SK-N-SH (cell line): ENCODE data around the gene APP. TPM values are rescaled to one million over a fixed set of nuclear protein-coding genes. Genes with fewer than 3 reads are reported as not detected.

Source experiments
- CTCF ChIA-PET: fragments of 300-600, 350-600 bp; formaldehyde crosslinking; extraction: SDS; loops from one replicate; lab custom pipeline; 2021; lab: Yijun Ruan, JAX
- POLR2A ChIA-PET: fragments of 350-600 bp; sonication (Branson Sonifier 250); formaldehyde crosslinking; extraction: SDS; loops from one replicate; lab custom pipeline; 2020; ENCODE audit warnings: antibody characterized with exemption, inconsistent platforms; lab: Yijun Ruan, JAX
- DNase-seq: peaks from one replicate; pipeline ENCODE4 v3.0.0; 2012
- H2AFZ ChIP-seq: fragments of 200-600 bp; sonication (generic); 2 replicates; pipeline ENCODE4 v1.8.1; 2016; ENCODE audit warnings: antibody characterized with exemption, mild to moderate bottlenecking, low read depth
- H3F3A ChIP-seq: fragments of 200-600 bp; sonication (generic); replicated peaks from 2 replicates; pipeline ENCODE3; 2016; ENCODE audit warnings: antibody characterized with exemption, mild to moderate bottlenecking; ENCODE audit not compliant: insufficient read depth
- H3K27ac ChIP-seq, 2 experiments: fragments of 200-500 bp in 1 of 2; fragments of 200-600 bp in 1 of 2; sonication (Bioruptor generic) in 1 of 2; sonication (generic), shearing (Covaris generic) in 1 of 2; 2 replicates each; pipeline versions ENCODE4 v1.5.1 to v1.6.1; 2014 to 2016; ENCODE audit warnings: low read depth in 2 of 2, inconsistent platforms in 1 of 2, low read length in 1 of 2, mild to moderate bottlenecking in 1 of 2, mixed read lengths in 1 of 2
- H3K27me3 ChIP-seq: fragments of 200-600 bp; sonication (generic), shearing (Covaris generic); 2 replicates; pipeline ENCODE4 v1.6.1; 2016; ENCODE audit warnings: mixed run types; ENCODE audit not compliant: insufficient read depth
- H3K36me3 ChIP-seq, 2 experiments: fragments of 200-500 bp in 1 of 2; fragments of 200-600 bp in 1 of 2; sonication (Bioruptor generic) in 1 of 2; sonication (generic) in 1 of 2; replicated peaks in 1 of 2; 2 replicates each; pipeline versions ENCODE3 to v1.5.1; 2014 to 2016; ENCODE audit warnings: low read length in 1 of 2, mild to moderate bottlenecking in 1 of 2; ENCODE audit not compliant: insufficient read depth in 2 of 2, control insufficient read depth in 1 of 2
- H3K4me1 ChIP-seq, 2 experiments: fragments of 200-500 bp in 1 of 2; fragments of 200-600 bp in 1 of 2; sonication (Bioruptor generic) in 1 of 2; sonication (generic), shearing (Covaris generic) in 1 of 2; 2 replicates each; pipeline versions ENCODE4 v1.5.1 to v1.6.1; 2014 to 2016; ENCODE audit warnings: low read depth in 1 of 2, low read length in 1 of 2, mixed run types in 1 of 2; ENCODE audit not compliant: insufficient read depth in 2 of 2, control insufficient read depth in 1 of 2
- H3K4me2 ChIP-seq: fragments of 200-600 bp; sonication (generic), shearing (Covaris generic); 2 replicates; pipeline ENCODE4 v1.6.1; 2017; ENCODE audit warnings: mixed run types
- H3K4me3 ChIP-seq, 2 experiments: fragments of 200-500 bp in 1 of 2; fragments of 200-600 bp in 1 of 2; sonication (Bioruptor generic) in 1 of 2; sonication (generic), shearing (Covaris generic) in 1 of 2; 2 replicates each; pipeline versions ENCODE4 v1.5.1 to v1.8.1; 2014 to 2016; ENCODE audit warnings: low read depth in 2 of 2, inconsistent platforms in 1 of 2, low read length in 1 of 2, mild to moderate bottlenecking in 1 of 2, mixed read lengths in 1 of 2, moderate library complexity in 1 of 2
- H3K79me2 ChIP-seq: fragments of 200-600 bp; sonication (generic); 2 replicates; pipeline ENCODE4 v1.8.1; 2017; ENCODE audit warnings: mild to moderate bottlenecking; ENCODE audit not compliant: insufficient read depth
- H3K9ac ChIP-seq: fragments of 200-600 bp; sonication (generic); 2 replicates; pipeline ENCODE4 v1.6.1; 2017; ENCODE audit warnings: mixed run types
- H3K9me2 ChIP-seq: fragments of 200-600 bp; sonication (generic); 2 replicates; pipeline ENCODE4 v1.6.1; 2017; ENCODE audit warnings: mixed run types
- H3K9me3 ChIP-seq: fragments of 200-600 bp; sonication (generic); 2 replicates; pipeline ENCODE4 v1.6.1; 2017; ENCODE audit warnings: mixed run types, mild to moderate bottlenecking, moderate library complexity
- H4K20me1 ChIP-seq: fragments of 200-600 bp; sonication (generic); 2 replicates; pipeline ENCODE4 v1.6.1; 2017; ENCODE audit warnings: mild to moderate bottlenecking, mixed run types; ENCODE audit not compliant: insufficient read depth
- CTCF ChIP-seq: fragments of 200-600 bp; sonication (generic); IDR thresholded peaks from 2 replicates; pipeline ENCODE4 v1.6.1; 2017; ENCODE audit warnings: antibody characterized with exemption, mild to moderate bottlenecking, moderate library complexity
- ELF1 ChIP-seq: IDR thresholded peaks from 2 replicates; pipeline ENCODE4 v1.4.0; 2012
- EP300 ChIP-seq, 2 experiments: IDR thresholded peaks; 2 replicates each; pipeline versions ENCODE4 v1.4.0 to v1.6.1; 2012; ENCODE audit warnings: borderline replicate concordance in 1 of 2, low read depth in 1 of 2, low read length in 1 of 2
- EZH2phosphoT487 ChIP-seq: fragments of 200-600 bp; sonication (generic); IDR thresholded peaks from 2 replicates; pipeline ENCODE4 v1.6.1; 2017; ENCODE audit warnings: low read depth, mixed run types, mild to moderate bottlenecking, antibody characterized with exemption, moderate library complexity, borderline replicate concordance
- FOXM1 ChIP-seq: IDR thresholded peaks from 2 replicates; pipeline ENCODE4 v1.4.0; 2012; ENCODE audit warnings: low read depth, mild to moderate bottlenecking
- GABPA ChIP-seq: IDR thresholded peaks from 2 replicates; pipeline ENCODE4 v1.4.0; 2012; ENCODE audit warnings: low read depth, mild to moderate bottlenecking
- IRF3 ChIP-seq: fragments of 150-350 bp; IDR thresholded peaks from 2 replicates; pipeline ENCODE4 v1.6.1; 2016; ENCODE audit warnings: mild to moderate bottlenecking, low read depth, low read length
- MAX ChIP-seq: IDR thresholded peaks from 2 replicates; pipeline ENCODE4 v1.4.0; 2012; ENCODE audit warnings: low read depth
- MEF2A ChIP-seq: IDR thresholded peaks from 2 replicates; pipeline ENCODE4 v1.4.0; 2012; ENCODE audit warnings: low read depth, borderline replicate concordance
- MXI1 ChIP-seq: IDR thresholded peaks from 2 replicates; pipeline ENCODE4 v1.6.1; 2012; ENCODE audit warnings: mild to moderate bottlenecking, low read depth, low read length, improper control_type of control experiment
- NRF1 ChIP-seq: IDR thresholded peaks from 2 replicates; pipeline ENCODE4 v1.6.1; 2012; ENCODE audit warnings: low read depth, mild to moderate bottlenecking, low read length
- RAD21 ChIP-seq: IDR thresholded peaks from 2 replicates; pipeline ENCODE4 v1.6.1; 2012; ENCODE audit warnings: mild to moderate bottlenecking, low read length
- RCOR1 ChIP-seq: fragments of 150-350 bp; IDR thresholded peaks from 2 replicates; pipeline ENCODE4 v1.6.1; 2017; ENCODE audit warnings: antibody characterized with exemption, low read length
- RXRA ChIP-seq: IDR thresholded peaks from 2 replicates; pipeline ENCODE4 v1.4.0; 2012; ENCODE audit warnings: low read depth, mild to moderate bottlenecking, borderline replicate concordance
- SIN3A ChIP-seq: IDR thresholded peaks from 2 replicates; pipeline ENCODE4 v1.6.1; 2012; ENCODE audit warnings: low read depth, mild to moderate bottlenecking, low read length, moderate library complexity, borderline replicate concordance
- TAF1 ChIP-seq: IDR thresholded peaks from 2 replicates; pipeline ENCODE4 v1.6.1; 2012; ENCODE audit warnings: low read depth, mild to moderate bottlenecking, low read length, moderate library complexity, borderline replicate concordance
- TCF12 ChIP-seq: IDR thresholded peaks from 2 replicates; pipeline ENCODE4 v1.4.0; 2012
- TEAD4 ChIP-seq: IDR thresholded peaks from 2 replicates; pipeline ENCODE4 v1.4.0; 2012; ENCODE audit warnings: mild to moderate bottlenecking, borderline replicate concordance; ENCODE audit not compliant: insufficient read depth
- YY1 ChIP-seq: IDR thresholded peaks from 2 replicates; pipeline ENCODE4 v1.4.0; 2012; ENCODE audit warnings: low read depth, mild to moderate bottlenecking
- WGBS: methylation state at CpG from one replicate; pipeline ENCODE4 v1.1.6; 2017; ENCODE audit warnings: low lambda C conversion rate; 5-methylcytosine and 5-hydroxymethylcytosine counted together
- polyA plus RNA-seq, 3 experiments: library from polyadenylated mRNA; depleted of rRNA; stranded (reverse); fragments of >200 nt; gene quantifications; 2 replicates each; pipeline ENCODE4 v1.2.3, GENCODE V29; 2012
- TF ChIP-seq, protein P1 (sequence below): IDR thresholded peaks from 2 replicates; pipeline ENCODE4 v1.6.1; 2012; ENCODE audit warnings: mild to moderate bottlenecking, low read depth, low read length, moderate library complexity
- TF ChIP-seq, protein P2 (sequence below): IDR thresholded peaks from 2 replicates; pipeline ENCODE4; 2012

Gene APP
- polyA plus RNA-seq, 1 of the 3 experiments (the other 2 are of a cell fraction) = 780 TPM

DNA sequence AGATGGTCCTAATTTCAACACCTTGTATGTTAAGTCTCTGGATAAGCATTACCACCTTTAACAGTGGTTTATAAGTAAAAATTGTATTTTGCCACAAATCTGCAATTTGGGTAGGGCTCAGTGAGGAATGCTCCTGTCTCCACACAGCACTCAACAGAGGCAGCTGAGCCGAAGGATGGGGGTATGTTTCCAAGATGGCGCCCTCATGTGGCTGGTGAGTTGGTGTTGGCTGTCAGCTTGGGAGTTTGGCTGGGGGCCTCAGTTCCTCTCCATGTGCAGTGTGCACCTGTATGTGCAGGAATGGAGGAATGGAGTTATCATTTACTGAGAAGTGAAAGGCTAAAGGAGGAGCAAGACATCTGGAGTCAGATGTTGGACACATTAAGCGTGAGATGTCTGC lies 299.0 kb downstream of the APP start:
- H3K27ac ChIP-seq = no peak overlapping the region
- H3K9me3 ChIP-seq = no peaks in the 10 kb centered on the region
- TF ChIP-seq TEAD4 = no peak
- TF ChIP-seq CTCF = peak; percentile 38
- no peaks in the 10 kb centered on the region for H3K9me2 ChIP-seq
- no peaks in the 10 kb centered on the region for H3K27me3 ChIP-seq
- H3K4me2 ChIP-seq = no peak overlapping the region
- no peaks in the 10 kb centered on the region for H4K20me1 ChIP-seq
- 88% methylated on average over 3 of the region's 3 CpGs for WGBS
- peaks cover 0 to 6% of the 10 kb centered on the region in 2 experiments for H3K36me3 ChIP-seq
- no peaks in the 10 kb centered on the region for H3F3A ChIP-seq
- no peak for DNase-seq
- no peaks in the 10 kb centered on the region for H3K79me2 ChIP-seq
- no peak overlapping the region for H2AFZ ChIP-seq
- H3K4me1 ChIP-seq = peaks cover 0 to 3% of the 10 kb centered on the region in 2 experiments; a peak in 2 of 4 replicates
- H3K9ac ChIP-seq = no peak overlapping the region
- CTCF ChIA-PET = no interaction called here
- POLR2A ChIA-PET = no interaction called here
- no peak overlapping the region for H3K4me3 ChIP-seq

DNA sequence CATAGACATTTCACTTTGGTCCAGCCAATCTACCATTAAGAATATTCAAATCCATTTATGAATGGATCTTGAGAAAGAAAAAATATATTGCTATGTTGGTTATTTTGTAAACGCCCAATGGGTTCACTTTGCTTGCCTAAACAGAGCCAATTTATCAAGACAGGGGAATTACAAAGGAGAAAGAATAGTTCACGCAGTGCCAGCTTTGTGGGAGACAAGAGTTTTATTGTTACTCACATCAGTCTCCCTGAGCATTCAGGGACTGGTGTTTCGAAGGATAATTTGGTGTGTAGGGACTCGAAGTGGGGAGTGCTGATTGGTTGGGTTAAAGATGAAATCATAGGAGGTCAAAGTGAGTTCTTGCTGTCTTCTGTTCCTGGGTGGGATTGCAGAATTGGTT lies 300.5 kb downstream of the APP start:
- Histone ChIP-seq H3K4me2 (no peak overlapping the region), H3K27ac (no peak overlapping the region), H3K9me2 (no peaks in the 10 kb centered on the region), H3K27me3 (no peaks in the 10 kb centered on the region), H3K36me3 (peaks cover 0 to 4% of the 10 kb centered on the region in 2 experiments), H4K20me1 (no peaks in the 10 kb centered on the region), H3F3A (no peaks in the 10 kb centered on the region), H3K4me3 (no peak overlapping the region), H2AFZ (no peak overlapping the region), H3K79me2 (no peaks in the 10 kb centered on the region), H3K9me3 (no peaks in the 10 kb centered on the region), H3K4me1 (peaks cover 0 to 3% of the 10 kb centered on the region in 2 experiments; a peak in 2 of 4 replicates), H3K9ac (no peak overlapping the region)
- WGBS = 79% methylated on average over 4 of the region's 4 CpGs
- ChIA-PET CTCF (interaction anchor here (1.5 kb wide), 1 partner anchor 11 kb away, joined by 4 read pairs; no protein-coding TSS in a partner anchor), POLR2A (no interaction called here)
- no peak for DNase-seq
- TF ChIP-seq IRF3 (no peak), EP300 (IDR thresholded peaks at IDR 0.05; ENCODE audit: borderline replicate concordance in 1 of 2, low read depth in 1 of 2, low read length in 1 of 2) (no peak), TCF12 (no peak), MXI1 (no peak), RCOR1 (no peak), NRF1 (no peak), ELF1 (no peak), YY1 (no peak), RXRA (no peak), MEF2A (no peak), MAX (no peak), EZH2phosphoT487 (no peak), TAF1 (no peak), SIN3A (no peak), RAD21 (no peak), GABPA (no peak), FOXM1 (no peak)
- TF ChIP-seq, protein P1, sequence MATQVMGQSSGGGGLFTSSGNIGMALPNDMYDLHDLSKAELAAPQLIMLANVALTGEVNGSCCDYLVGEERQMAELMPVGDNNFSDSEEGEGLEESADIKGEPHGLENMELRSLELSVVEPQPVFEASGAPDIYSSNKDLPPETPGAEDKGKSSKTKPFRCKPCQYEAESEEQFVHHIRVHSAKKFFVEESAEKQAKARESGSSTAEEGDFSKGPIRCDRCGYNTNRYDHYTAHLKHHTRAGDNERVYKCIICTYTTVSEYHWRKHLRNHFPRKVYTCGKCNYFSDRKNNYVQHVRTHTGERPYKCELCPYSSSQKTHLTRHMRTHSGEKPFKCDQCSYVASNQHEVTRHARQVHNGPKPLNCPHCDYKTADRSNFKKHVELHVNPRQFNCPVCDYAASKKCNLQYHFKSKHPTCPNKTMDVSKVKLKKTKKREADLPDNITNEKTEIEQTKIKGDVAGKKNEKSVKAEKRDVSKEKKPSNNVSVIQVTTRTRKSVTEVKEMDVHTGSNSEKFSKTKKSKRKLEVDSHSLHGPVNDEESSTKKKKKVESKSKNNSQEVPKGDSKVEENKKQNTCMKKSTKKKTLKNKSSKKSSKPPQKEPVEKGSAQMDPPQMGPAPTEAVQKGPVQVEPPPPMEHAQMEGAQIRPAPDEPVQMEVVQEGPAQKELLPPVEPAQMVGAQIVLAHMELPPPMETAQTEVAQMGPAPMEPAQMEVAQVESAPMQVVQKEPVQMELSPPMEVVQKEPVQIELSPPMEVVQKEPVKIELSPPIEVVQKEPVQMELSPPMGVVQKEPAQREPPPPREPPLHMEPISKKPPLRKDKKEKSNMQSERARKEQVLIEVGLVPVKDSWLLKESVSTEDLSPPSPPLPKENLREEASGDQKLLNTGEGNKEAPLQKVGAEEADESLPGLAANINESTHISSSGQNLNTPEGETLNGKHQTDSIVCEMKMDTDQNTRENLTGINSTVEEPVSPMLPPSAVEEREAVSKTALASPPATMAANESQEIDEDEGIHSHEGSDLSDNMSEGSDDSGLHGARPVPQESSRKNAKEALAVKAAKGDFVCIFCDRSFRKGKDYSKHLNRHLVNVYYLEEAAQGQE = no peak
- TF ChIP-seq, protein P2, sequence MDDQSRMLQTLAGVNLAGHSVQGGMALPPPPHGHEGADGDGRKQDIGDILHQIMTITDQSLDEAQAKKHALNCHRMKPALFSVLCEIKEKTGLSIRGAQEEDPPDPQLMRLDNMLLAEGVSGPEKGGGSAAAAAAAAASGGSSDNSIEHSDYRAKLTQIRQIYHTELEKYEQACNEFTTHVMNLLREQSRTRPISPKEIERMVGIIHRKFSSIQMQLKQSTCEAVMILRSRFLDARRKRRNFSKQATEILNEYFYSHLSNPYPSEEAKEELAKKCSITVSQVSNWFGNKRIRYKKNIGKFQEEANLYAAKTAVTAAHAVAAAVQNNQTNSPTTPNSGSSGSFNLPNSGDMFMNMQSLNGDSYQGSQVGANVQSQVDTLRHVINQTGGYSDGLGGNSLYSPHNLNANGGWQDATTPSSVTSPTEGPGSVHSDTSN = no peak
